Peyer's patch (tissue), 4 donors: ENCODE results near the gene ZNF276. TPM values are rescaled to one million over a fixed set of nuclear protein-coding genes. Genes with fewer than 3 reads are reported as not detected.

ENCODE experiments used
- DNase-seq, 3 donors: peaks; one replicate each; pipeline ENCODE4 v3.0.0-alpha.2; 2017 to 2019
- H3K27ac ChIP-seq, 4 donors: fragments of 200-600 bp; sonication (generic); one replicate each; pipeline ENCODE4 v1.5.1; 2016 to 2019
- H3K27me3 ChIP-seq, 2 donors: fragments of 200-600 bp; sonication (generic); one replicate each; pipeline ENCODE4 v1.5.1; 2019
- H3K36me3 ChIP-seq, 3 donors: fragments of 200-600 bp; sonication (generic); one replicate each; pipeline ENCODE4 v1.5.1; 2016 to 2019
- H3K4me1 ChIP-seq, 4 donors: fragments of 200-600 bp; sonication (generic); one replicate each; pipeline ENCODE4 v1.5.1; 2016 to 2019
- H3K4me3 ChIP-seq, 4 donors: fragments of 200-600 bp; sonication (generic); 1 replicate in 3 of 4; 2 replicates in 1 of 4; pipeline ENCODE4 v1.5.1; 2016 to 2019; ENCODE audit warnings: mild to moderate bottlenecking in 1 of 4
- H3K9me3 ChIP-seq, 4 donors: fragments of 200-600 bp; sonication (generic); one replicate each; pipeline ENCODE4 v1.5.1; 2016 to 2019; ENCODE audit warnings: mild to moderate bottlenecking in 1 of 4
- POLR2A ChIP-seq, 2 donors: fragments of 450-650 bp; IDR thresholded peaks; one replicate each; pipeline ENCODE4 v1.5.1; 2017; ENCODE audit warnings: antibody characterized with exemption in 2 of 2, mild to moderate bottlenecking in 2 of 2, moderate library complexity in 2 of 2
- total RNA-seq, 4 donors: library from RNA; depleted of rRNA; stranded (reverse); fragments of >200 nt; gene quantifications; one replicate each; pipeline ENCODE4 v1.1.0, GENCODE V29; 2016
- TF ChIP-seq, protein P1 (sequence below), 6 experiments: fragments of 450-650 bp in 4 of 6; fragments of 200-600 bp in 2 of 6; sonication (generic) in 1 of 6; IDR thresholded peaks; one replicate each; pipeline ENCODE4 v1.5.1; 2017 to 2019; ENCODE audit warnings: antibody characterized with exemption in 6 of 6, mild to moderate bottlenecking in 3 of 6, moderate library complexity in 1 of 6

ZNF276 gene
- total RNA-seq, 4 donors from 2014 or later, result 59.0 to 270 (median 125) TPM

GRCh38 chr16:89786474-89787364 lies 65.4 kb downstream of the ZNF276 start:
- Histone ChIP-seq H3K4me3 (no peak overlapping the region), H3K36me3 (no peaks in the 10 kb centered on the region), H3K27me3 (no peaks in the 10 kb centered on the region), H3K27ac (no peak overlapping the region), H3K4me1 (no peaks in the 10 kb centered on the region), H3K9me3 (no peaks in the 10 kb centered on the region)
- no peak for DNase-seq
- no peak for TF ChIP-seq POLR2A (IDR thresholded peaks at IDR 0.05)
- TF ChIP-seq, protein P1, sequence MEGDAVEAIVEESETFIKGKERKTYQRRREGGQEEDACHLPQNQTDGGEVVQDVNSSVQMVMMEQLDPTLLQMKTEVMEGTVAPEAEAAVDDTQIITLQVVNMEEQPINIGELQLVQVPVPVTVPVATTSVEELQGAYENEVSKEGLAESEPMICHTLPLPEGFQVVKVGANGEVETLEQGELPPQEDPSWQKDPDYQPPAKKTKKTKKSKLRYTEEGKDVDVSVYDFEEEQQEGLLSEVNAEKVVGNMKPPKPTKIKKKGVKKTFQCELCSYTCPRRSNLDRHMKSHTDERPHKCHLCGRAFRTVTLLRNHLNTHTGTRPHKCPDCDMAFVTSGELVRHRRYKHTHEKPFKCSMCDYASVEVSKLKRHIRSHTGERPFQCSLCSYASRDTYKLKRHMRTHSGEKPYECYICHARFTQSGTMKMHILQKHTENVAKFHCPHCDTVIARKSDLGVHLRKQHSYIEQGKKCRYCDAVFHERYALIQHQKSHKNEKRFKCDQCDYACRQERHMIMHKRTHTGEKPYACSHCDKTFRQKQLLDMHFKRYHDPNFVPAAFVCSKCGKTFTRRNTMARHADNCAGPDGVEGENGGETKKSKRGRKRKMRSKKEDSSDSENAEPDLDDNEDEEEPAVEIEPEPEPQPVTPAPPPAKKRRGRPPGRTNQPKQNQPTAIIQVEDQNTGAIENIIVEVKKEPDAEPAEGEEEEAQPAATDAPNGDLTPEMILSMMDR (IDR thresholded peaks at IDR 0.05), result no peak

DNA sequence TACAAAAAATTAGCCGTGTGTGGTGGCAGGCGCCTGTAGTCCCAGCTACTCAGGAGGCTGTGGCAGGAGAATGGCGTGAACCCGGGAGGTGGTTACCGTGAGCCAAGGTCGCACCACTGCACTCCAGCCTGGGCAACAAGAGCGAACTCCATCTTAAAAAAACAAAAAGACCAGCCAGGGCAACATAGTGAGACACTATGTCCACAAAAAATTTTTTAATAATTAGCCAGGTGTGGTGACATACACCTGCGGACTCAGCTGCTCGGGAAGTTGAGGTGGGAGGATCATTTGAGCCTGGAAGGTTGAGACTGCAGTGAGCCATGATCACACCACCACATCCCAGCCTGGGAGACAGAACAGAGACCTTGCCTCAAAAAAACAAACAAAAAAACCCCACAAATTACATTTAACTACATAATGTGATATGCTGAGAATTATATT lies 66.0 kb downstream of the ZNF276 start:
- no peak overlapping the region for H3K4me3 ChIP-seq
- H3K9me3 ChIP-seq, result no peaks in the 10 kb centered on the region
- H3K27me3 ChIP-seq, result no peaks in the 10 kb centered on the region
- DNase-seq, result no peak
- no peaks in the 10 kb centered on the region for H3K36me3 ChIP-seq
- no peaks in the 10 kb centered on the region for H3K4me1 ChIP-seq
- H3K27ac ChIP-seq, result no peak overlapping the region
- no peak for TF ChIP-seq POLR2A (IDR thresholded peaks at IDR 0.05)
- TF ChIP-seq, protein P1 (IDR thresholded peaks at IDR 0.05), result no peak

Other genes with a start within 250 kb of the ZNF276 start
- 100 to 1,000 TPM; 177 to 227 (median 211) TPM for gene ANKRD11, start 231.0 kb upstream of the ZNF276 start, total RNA-seq
- 100 to 1,000 TPM; 242 to 461 (median 378) TPM for gene SPG7, start 213.1 kb upstream of the ZNF276 start, total RNA-seq
- 1,000 to 10,000 TPM; 1,597 to 3,276 (median 2,603) TPM for gene RPL13, start 160.9 kb upstream of the ZNF276 start, total RNA-seq
- 10 to 100 TPM in 3 of 4 donors, 1 to 10 TPM in 1; 7.4 to 48.7 (median 13.5) TPM for gene CPNE7, start 145.8 kb upstream of the ZNF276 start, total RNA-seq
- 1,000 to 10,000 TPM in 3 of 4 donors, 100 to 1,000 TPM in 1; 272 to 3,324 (median 2,161) TPM for gene DPEP1, start 107.9 kb upstream of the ZNF276 start, total RNA-seq
- 100 to 1,000 TPM in 3 of 4 donors, 10 to 100 TPM in 1; 88.3 to 246 (median 196) TPM for gene CHMP1A, start 63.8 kb upstream of the ZNF276 start, total RNA-seq
- gene SPATA33, start 63.7 kb upstream of the ZNF276 start, total RNA-seq, result 10 to 100 TPM; 13.9 to 76.7 (median 25.6) TPM
- 100 to 1,000 TPM in 3 of 4 donors, 10 to 100 TPM in 1; 97.9 to 198 (median 158) TPM for gene CDK10, start 34.8 kb upstream of the ZNF276 start, total RNA-seq
- gene SPATA2L, start 19.8 kb upstream of the ZNF276 start, total RNA-seq, result 10 to 100 TPM; 19.0 to 44.7 (median 36.7) TPM
- gene VPS9D1, start 639 bp upstream of the ZNF276 start, total RNA-seq, result 10 to 100 TPM; 14.9 to 45.9 (median 27.9) TPM
- 100 to 1,000 TPM in 1 of 4 donors, 10 to 100 TPM in 3; 19.4 to 187 (median 27.9) TPM for gene FANCA, start 95.1 kb downstream of the ZNF276 start, total RNA-seq
- gene SPIRE2, start 106.9 kb downstream of the ZNF276 start, total RNA-seq, result 100 to 1,000 TPM in 3 of 4 donors, 10 to 100 TPM in 1; 45.5 to 147 (median 111) TPM
- 100 to 1,000 TPM; 247 to 946 (median 371) TPM for gene TCF25, start 152.1 kb downstream of the ZNF276 start, total RNA-seq
- 10 to 100 TPM in 2 of 4 donors, 1 to 10 TPM in 2; 8.3 to 29.2 (median 11.2) TPM for gene MC1R, start 197.3 kb downstream of the ZNF276 start, total RNA-seq
- 10 to 100 TPM in 1 of 4 donors, 1 to 10 TPM in 3; 2.1 to 12.4 (median 4.6) TPM for gene TUBB3, start 201.8 kb downstream of the ZNF276 start, total RNA-seq
- gene DEF8, start 227.2 kb downstream of the ZNF276 start, total RNA-seq, result 100 to 1,000 TPM in 1 of 4 donors, 10 to 100 TPM in 3; 28.4 to 237 (median 60.9) TPM